ENCODE measurements around the gene PATZ1. TPM values are rescaled to one million over a fixed set of nuclear protein-coding genes. Genes with fewer than 3 reads are reported as not detected.

PATZ1 gene
- total RNA-seq, 1 donor from 2014 or later, result 11.5 TPM

Other genes with a start within 250 kb of the PATZ1 start
- gene SELENOM, start 238.8 kb downstream of the PATZ1 start, total RNA-seq, result 32.9 TPM
- gene INPP5J, start 223.4 kb downstream of the PATZ1 start, total RNA-seq, result 15.7 TPM
- gene PLA2G3, start 205.8 kb downstream of the PATZ1 start, total RNA-seq, result not detected
- 21.4 TPM for gene RNF185, start 186.2 kb downstream of the PATZ1 start, total RNA-seq
- 8.6 TPM for gene LIMK2, start 134.0 kb downstream of the PATZ1 start, total RNA-seq
- gene PIK3IP1, start 53.9 kb downstream of the PATZ1 start, total RNA-seq, result 15.3 TPM
- 67.4 TPM for gene DRG1, start 53.3 kb upstream of the PATZ1 start, total RNA-seq
- 26.8 TPM for gene EIF4ENIF1, start 143.5 kb upstream of the PATZ1 start, total RNA-seq
- gene SFI1, start 150.2 kb upstream of the PATZ1 start, total RNA-seq, result 8.8 TPM